ENCODE measurements around the gene SLC24A2.

DNA sequence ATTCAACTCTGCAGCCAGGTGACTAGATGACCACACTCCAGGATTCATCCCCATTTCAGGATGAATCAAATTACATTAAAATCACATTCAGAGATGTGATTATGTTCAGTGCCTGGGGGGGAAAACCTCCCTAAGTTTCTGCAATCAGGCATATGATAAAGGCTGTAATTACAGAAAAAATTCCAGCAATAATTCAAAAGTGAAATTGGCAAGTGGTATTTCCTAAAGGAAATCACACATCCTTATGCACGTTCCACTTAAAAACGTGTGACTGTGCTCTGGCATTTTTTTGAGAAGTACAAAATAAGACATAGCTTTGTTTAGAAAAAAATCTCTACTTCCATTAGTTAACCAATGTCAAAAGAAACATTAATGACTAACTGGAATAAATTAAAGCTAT lies 5.3 kb downstream of the SLC24A2 start:
- TF ChIP-seq EZH2 (optimal IDR thresholded peaks at IDR 0.05; ENCODE audit: low read depth, low read length) (no peak), CTCF (IDR thresholded peaks at IDR 0.05; ENCODE audit: low read length) (no peak)

Measured in MM.1S (cell line).